Caco-2 (cell line): Measurements from ENCODE around the gene LHX2. TPM values are rescaled to one million over a fixed set of nuclear protein-coding genes. Genes with fewer than 3 reads are reported as not detected.

Experiments
- BruUV-seq: library from RNA; stranded (reverse); fragments of 400-500 nt; replicated peaks from 2 replicates; lab custom pipeline; 2021; lab: Mats Ljungman, UMichigan
- CTCF ChIA-PET: fragments of 300-600 bp; sonication (Branson Sonifier 250); formaldehyde crosslinking; loops from one replicate; lab custom pipeline; 2022; ENCODE audit warnings: antibody characterized with exemption; lab: Charles Lee
- POLR2A ChIA-PET: fragments of 300-600 bp; sonication (Branson Sonifier 250); formaldehyde crosslinking; loops from one replicate; lab custom pipeline; 2022; ENCODE audit warnings: antibody characterized with exemption; lab: Charles Lee
- DNase-seq, 2 experiments: peaks; one replicate each; pipeline versions ENCODE4 v3.0.0 to v3.0.0-alpha.2; 2020 to 2022
- H3K27me3 ChIP-seq: replicated peaks from 2 replicates; pipeline ENCODE4 v1.6.0; 2011; ENCODE audit warnings: low read length; ENCODE audit not compliant: control insufficient read depth, insufficient read depth
- H3K36me3 ChIP-seq: 2 replicates; pipeline ENCODE4 v1.5.1; 2011; ENCODE audit warnings: low read length; ENCODE audit not compliant: control insufficient read depth, insufficient read depth
- H3K4me1 ChIP-seq: fragments of 250-450 bp; sonication (Bioruptor Pico); 2 replicates; pipeline ENCODE4 v1.5.1; 2020; ENCODE audit warnings: mild to moderate bottlenecking
- H3K4me3 ChIP-seq: 2 replicates; pipeline ENCODE4 v1.5.1; 2011; ENCODE audit warnings: low read depth, mild to moderate bottlenecking, control low read depth, low read length
- H3K9me3 ChIP-seq: fragments of 250-450 bp; sonication (Bioruptor Pico); 2 replicates; pipeline ENCODE4 v1.5.1; 2020; ENCODE audit warnings: mild to moderate bottlenecking, moderate library complexity
- H3K27ac Mint-ChIP-seq: one replicate; pipeline ENCODE4 v1.8.0; 2022; ENCODE audit warnings: mixed read lengths; ENCODE audit not compliant: unreplicated experiment
- H3K27me3 Mint-ChIP-seq: one replicate; pipeline ENCODE4 v1.8.0; 2022; ENCODE audit warnings: mixed read lengths; ENCODE audit not compliant: insufficient read depth, unreplicated experiment
- H3K36me3 Mint-ChIP-seq: one replicate; pipeline ENCODE4 v1.8.0; 2022; ENCODE audit warnings: mild to moderate bottlenecking, mixed read lengths; ENCODE audit not compliant: insufficient read depth, unreplicated experiment
- H3K4me1 Mint-ChIP-seq: one replicate; pipeline ENCODE4 v1.8.0; 2022; ENCODE audit warnings: low read depth, mixed read lengths; ENCODE audit not compliant: unreplicated experiment
- H3K4me3 Mint-ChIP-seq: one replicate; pipeline ENCODE4 v1.8.0; 2022; ENCODE audit warnings: mild to moderate bottlenecking, moderate library complexity, mixed read lengths; ENCODE audit not compliant: unreplicated experiment
- H3K9me3 Mint-ChIP-seq: one replicate; pipeline ENCODE4 v1.8.0; 2022; ENCODE audit warnings: mixed read lengths; ENCODE audit not compliant: unreplicated experiment
- CTCF ChIP-seq, 2 experiments: fragments of 200-600 bp in 1 of 2; IDR thresholded peaks; 1 replicate in 1 of 2; 2 replicates in 1 of 2; pipeline versions ENCODE4 v1.5.1 to v1.8.0; 2011 to 2022; ENCODE audit warnings: antibody characterized with exemption in 1 of 2, control low read depth in 1 of 2, inconsistent platforms in 1 of 2, low read depth in 1 of 2, low read length in 1 of 2, mild to moderate bottlenecking in 1 of 2, moderate library complexity in 1 of 2; ENCODE audit not compliant: insufficient read depth in 1 of 2, severe bottlenecking in 1 of 2, unreplicated experiment in 1 of 2
- intact Hi-C: fragments of 100-400 bp; cut with micrococcal nuclease; formaldehyde crosslinking; loops from one replicate; pipeline ENCODE4 v1.10.0; 2022; ENCODE audit not compliant: unreplicated experiment
- total RNA-seq: library from RNA; stranded (reverse); gene quantifications from 2 replicates; pipeline ENCODE4 v1.2.3, GENCODE V29; 2022

The LHX2 gene
- total RNA-seq, 1 experiment from 2014 or later, result 4.0 TPM

GRCh38 chr9:124019771-124020519 is 8.4 kb downstream of the LHX2 start:
- no peak overlapping the region for H3K27ac Mint-ChIP-seq
- TF ChIP-seq CTCF (IDR thresholded peaks at IDR 0.05; ENCODE audit: insufficient read depth in 1 of 2, low read depth in 1 of 2, low read length in 1 of 2, severe bottlenecking in 1 of 2, unreplicated experiment in 1 of 2), result no peak

GRCh38 chr9:124020520-124021384 is 9.2 kb downstream of the LHX2 start:
- no peak overlapping the region for H3K4me3 Mint-ChIP-seq

More at GRCh38 chr9:124019771-124020519, 8.4 kb downstream of the LHX2 start:
- intact Hi-C loops, result loop anchor here (10.0 kb wide), 1 partner anchor 475 kb away; no protein-coding TSS in a partner anchor
- peaks cover 8% of the 10 kb centered on the region for H3K27me3 Mint-ChIP-seq
- CTCF ChIA-PET, result interaction anchor here (0.6 kb wide), 2 partner anchors 227 to 317 kb away, joined by 3 read pairs; no protein-coding TSS in a partner anchor
- Histone ChIP-seq H3K9me3 (no peaks in the 10 kb centered on the region), H3K4me1 (peaks cover 9% of the 10 kb centered on the region; the same call in 1 of the 2 replicates), H3K4me3 (no peak overlapping the region), H3K36me3 (no peaks in the 10 kb centered on the region), H3K27me3 (no peaks in the 10 kb centered on the region; the same call in 1 of the 2 replicates)
- POLR2A ChIA-PET, result no interaction called here
- DNase-seq, result no peak
- no TSS peak for BruUV-seq
- peaks cover 20% of the 10 kb centered on the region for H3K4me1 Mint-ChIP-seq
- no peaks in the 10 kb centered on the region for H3K9me3 Mint-ChIP-seq
- H3K36me3 Mint-ChIP-seq, result no peaks in the 10 kb centered on the region
- H3K4me3 Mint-ChIP-seq, result no peak overlapping the region

More at GRCh38 chr9:124020520-124021384, 9.2 kb downstream of the LHX2 start:
- intact Hi-C loops, result no loop called here
- H3K27me3 ChIP-seq, result no peaks in the 10 kb centered on the region; the same call in 1 of the 2 replicates
- peaks cover 8% of the 10 kb centered on the region for H3K27me3 Mint-ChIP-seq
- BruUV-seq, result no TSS peak
- peaks cover 20% of the 10 kb centered on the region for H3K4me1 Mint-ChIP-seq
- H3K4me1 ChIP-seq, result peaks cover 9% of the 10 kb centered on the region; the same call in 1 of the 2 replicates
- H3K9me3 ChIP-seq, result no peaks in the 10 kb centered on the region
- H3K4me3 ChIP-seq, result no peak overlapping the region
- TF ChIP-seq CTCF (IDR thresholded peaks at IDR 0.05; ENCODE audit: insufficient read depth in 1 of 2, low read depth in 1 of 2, low read length in 1 of 2, severe bottlenecking in 1 of 2, unreplicated experiment in 1 of 2), result no peak
- CTCF ChIA-PET, result no interaction called here
- POLR2A ChIA-PET, result no interaction called here
- no peaks in the 10 kb centered on the region for H3K36me3 ChIP-seq
- no peak for DNase-seq
- no peaks in the 10 kb centered on the region for H3K9me3 Mint-ChIP-seq
- H3K36me3 Mint-ChIP-seq, result no peaks in the 10 kb centered on the region
- no peak overlapping the region for H3K27ac Mint-ChIP-seq
